ENCODE data around the gene DIP2C. TPM values are rescaled to one million over a fixed set of nuclear protein-coding genes. Genes with fewer than 3 reads are reported as not detected.
"Not testable (repeated sequence)": the region's sequence is repeated elsewhere in the genome, so short reads cannot be mapped to it uniquely, and the experiment has no call there.

DIP2C gene
- polyA plus RNA-seq, 2 donors, result 2.2 to 2.7 TPM

DNA sequence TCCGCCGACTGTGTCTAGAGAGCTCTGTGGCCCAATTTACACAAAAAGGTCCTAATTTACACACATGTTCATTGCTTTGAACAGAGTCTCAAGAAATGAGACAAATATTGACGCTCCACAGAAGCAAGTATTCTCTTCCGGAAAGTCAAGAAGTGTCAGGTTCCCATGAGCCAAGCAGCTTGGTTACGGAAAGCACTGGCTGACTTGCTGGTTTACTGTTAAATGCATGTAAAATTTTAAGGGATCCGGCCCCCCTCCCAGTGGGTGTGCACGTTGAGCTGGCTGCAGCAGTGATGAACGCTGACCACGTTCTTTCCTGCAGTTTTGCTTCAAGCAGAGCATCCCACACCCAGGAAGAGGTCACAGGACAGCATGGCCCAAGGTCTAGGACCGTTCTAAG is 76.8 kb downstream of the DIP2C start:
- no peaks in the 10 kb centered on the region for H3K27me3 ChIP-seq (ENCODE audit: control insufficient read depth in 1 of 2, insufficient read depth in 2 of 2, low read length in 2 of 2)
- H3K4me1 ChIP-seq (ENCODE audit: control insufficient read depth in 2 of 2, insufficient read depth in 2 of 2, low read length in 1 of 2), result peaks cover 14 to 24% of the 10 kb centered on the region in 2 donors
- H3K27ac ChIP-seq (ENCODE audit: low read depth in 2 of 2, low read length in 1 of 2), result peak overlapping the region in 1 of 2 donors; percentile 42
- 45 to 52% methylated on average over 10 of the region's 10 CpGs for WGBS, 2 donors
- H3K4me3 ChIP-seq (ENCODE audit: low read depth in 1 of 2, low read length in 2 of 2), result no peak overlapping the region
- no peaks in the 10 kb centered on the region for H3K9me3 ChIP-seq (ENCODE audit: control insufficient read depth in 2 of 2, insufficient read depth in 1 of 2, low read depth in 1 of 2, low read length in 1 of 2)
- no peaks in the 10 kb centered on the region for H3K36me3 ChIP-seq (ENCODE audit: control insufficient read depth in 2 of 2, insufficient read depth in 2 of 2, low read length in 1 of 2)

DNA sequence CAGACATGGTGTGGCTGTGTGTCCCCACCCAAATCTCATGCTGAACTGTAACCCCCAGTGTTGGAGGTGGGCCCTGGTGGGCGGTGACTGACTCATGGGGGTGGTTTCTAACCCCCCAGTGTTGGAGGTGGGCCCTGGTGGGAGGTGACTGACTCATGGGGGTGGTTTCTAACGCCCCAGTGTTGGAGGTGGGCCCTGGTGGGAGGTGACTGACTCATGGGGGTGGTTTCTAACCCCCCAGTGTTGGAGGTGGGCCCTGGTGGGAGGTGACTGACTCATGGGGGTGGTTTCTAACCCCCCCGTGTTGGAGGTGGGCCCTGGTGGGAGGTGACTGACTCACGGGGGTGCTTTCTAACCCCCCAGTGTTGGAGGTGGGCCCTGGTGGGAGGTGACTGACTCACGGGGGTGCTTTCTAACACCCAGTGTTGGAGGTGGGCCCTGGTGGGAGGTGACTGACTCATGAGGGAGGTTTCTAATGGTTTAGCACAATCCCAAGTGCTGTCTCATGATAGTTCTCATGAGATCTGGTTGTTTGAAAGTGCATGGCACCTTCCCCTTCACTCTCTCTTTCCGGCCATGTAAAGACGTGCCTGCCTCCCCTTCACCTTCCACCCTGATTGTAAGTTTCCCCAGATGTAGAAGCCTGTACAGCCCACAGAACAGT is 78.7 kb downstream of the DIP2C start:
- WGBS, 2 donors, result 59 to 76% methylated on average over 7 of the region's 7 CpGs
- not testable (repeated sequence) for H3K27ac ChIP-seq (ENCODE audit: low read depth in 2 of 2, low read length in 1 of 2); H3K4me3 ChIP-seq (ENCODE audit: low read depth in 1 of 2, low read length in 2 of 2); H3K9me3 ChIP-seq (ENCODE audit: control insufficient read depth in 2 of 2, insufficient read depth in 1 of 2, low read depth in 1 of 2, low read length in 1 of 2); H3K36me3 ChIP-seq (ENCODE audit: control insufficient read depth in 2 of 2, insufficient read depth in 2 of 2, low read length in 1 of 2); H3K27me3 ChIP-seq (ENCODE audit: control insufficient read depth in 1 of 2, insufficient read depth in 2 of 2, low read length in 2 of 2)
- peaks cover 19 to 23% of the 10 kb centered on the region in 2 donors for H3K4me1 ChIP-seq (ENCODE audit: control insufficient read depth in 2 of 2, insufficient read depth in 2 of 2, low read length in 1 of 2)

DNA sequence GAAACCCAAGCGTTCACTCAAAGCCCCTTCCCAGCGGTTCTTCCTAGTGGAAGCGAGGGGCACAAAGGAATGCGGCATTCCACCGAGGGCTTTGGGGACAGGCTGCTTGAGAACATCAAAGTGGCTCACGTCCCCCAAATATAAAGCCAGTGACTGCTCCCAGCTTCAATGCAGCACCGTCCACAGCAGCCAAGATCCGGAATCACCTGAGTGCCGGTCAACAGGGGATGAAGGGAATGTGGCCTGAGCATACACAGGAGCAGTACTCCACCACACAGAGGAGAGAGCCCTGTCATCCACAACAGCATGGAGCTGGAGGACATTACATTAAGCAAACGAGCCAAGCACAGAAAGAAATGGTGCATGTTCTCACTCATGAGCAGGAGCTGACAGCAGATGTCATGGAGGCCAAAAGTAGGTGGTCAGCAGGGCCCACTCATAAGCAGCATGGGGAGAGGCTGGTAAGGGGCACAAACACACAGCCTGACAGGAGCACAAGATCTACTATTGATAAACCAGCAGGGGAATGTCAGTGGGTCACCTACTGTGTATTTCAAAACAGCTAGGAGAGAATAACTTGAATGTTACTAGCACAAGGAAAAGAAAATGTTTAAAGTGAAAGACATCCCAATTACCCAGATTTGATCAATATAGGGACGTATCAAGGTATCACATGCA is 79.5 kb downstream of the DIP2C start:
- no peaks in the 10 kb centered on the region for H3K36me3 ChIP-seq (ENCODE audit: control insufficient read depth in 2 of 2, insufficient read depth in 2 of 2, low read length in 1 of 2)
- H3K4me1 ChIP-seq (ENCODE audit: control insufficient read depth in 2 of 2, insufficient read depth in 2 of 2, low read length in 1 of 2), result peaks cover 15 to 19% of the 10 kb centered on the region in 2 donors

DNA sequence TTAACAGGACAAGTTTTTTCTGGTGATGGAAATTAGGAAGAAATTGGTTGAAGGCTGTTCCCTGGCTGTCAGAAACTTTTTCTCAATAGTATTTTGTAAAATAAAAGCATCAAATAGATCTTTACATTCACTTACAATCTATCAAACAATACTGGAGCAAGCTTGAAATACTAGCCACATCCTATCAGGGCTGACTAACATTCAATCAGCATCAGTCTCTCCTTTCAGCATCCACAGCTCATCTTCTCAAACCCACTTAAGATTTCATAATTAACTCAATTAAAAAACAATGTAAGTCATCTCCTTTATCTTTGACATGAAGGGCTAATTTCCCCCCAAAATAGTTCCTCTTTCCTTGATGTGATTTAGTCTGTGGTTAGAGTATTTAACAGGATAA is 80.2 kb downstream of the DIP2C start:
- no peak overlapping the region for H3K4me3 ChIP-seq (ENCODE audit: low read depth in 1 of 2, low read length in 2 of 2)
- peaks cover 9 to 12% of the 10 kb centered on the region in 2 donors for H3K4me1 ChIP-seq (ENCODE audit: control insufficient read depth in 2 of 2, insufficient read depth in 2 of 2, low read length in 1 of 2)
- no peaks in the 10 kb centered on the region for H3K27me3 ChIP-seq (ENCODE audit: control insufficient read depth in 1 of 2, insufficient read depth in 2 of 2, low read length in 2 of 2)
- no peaks in the 10 kb centered on the region for H3K36me3 ChIP-seq (ENCODE audit: control insufficient read depth in 2 of 2, insufficient read depth in 2 of 2, low read length in 1 of 2)
- no peaks in the 10 kb centered on the region for H3K9me3 ChIP-seq (ENCODE audit: control insufficient read depth in 2 of 2, insufficient read depth in 1 of 2, low read depth in 1 of 2, low read length in 1 of 2)
- H3K27ac ChIP-seq (ENCODE audit: low read depth in 2 of 2, low read length in 1 of 2), result no peak overlapping the region

More for the DNA sequence above, 79.5 kb downstream of the DIP2C start:
- Histone ChIP-seq H3K27ac (ENCODE audit: low read depth in 2 of 2, low read length in 1 of 2) (peak overlapping the region in 1 of 2 donors; percentile 40), H3K27me3 (ENCODE audit: control insufficient read depth in 1 of 2, insufficient read depth in 2 of 2, low read length in 2 of 2) (no peaks in the 10 kb centered on the region), H3K4me3 (ENCODE audit: low read depth in 1 of 2, low read length in 2 of 2) (no peak overlapping the region), H3K9me3 (ENCODE audit: control insufficient read depth in 2 of 2, insufficient read depth in 1 of 2, low read depth in 1 of 2, low read length in 1 of 2) (no peaks in the 10 kb centered on the region)
- WGBS, 2 donors, result 76 to 82% methylated on average over 11 of the region's 11 CpGs

DNA sequence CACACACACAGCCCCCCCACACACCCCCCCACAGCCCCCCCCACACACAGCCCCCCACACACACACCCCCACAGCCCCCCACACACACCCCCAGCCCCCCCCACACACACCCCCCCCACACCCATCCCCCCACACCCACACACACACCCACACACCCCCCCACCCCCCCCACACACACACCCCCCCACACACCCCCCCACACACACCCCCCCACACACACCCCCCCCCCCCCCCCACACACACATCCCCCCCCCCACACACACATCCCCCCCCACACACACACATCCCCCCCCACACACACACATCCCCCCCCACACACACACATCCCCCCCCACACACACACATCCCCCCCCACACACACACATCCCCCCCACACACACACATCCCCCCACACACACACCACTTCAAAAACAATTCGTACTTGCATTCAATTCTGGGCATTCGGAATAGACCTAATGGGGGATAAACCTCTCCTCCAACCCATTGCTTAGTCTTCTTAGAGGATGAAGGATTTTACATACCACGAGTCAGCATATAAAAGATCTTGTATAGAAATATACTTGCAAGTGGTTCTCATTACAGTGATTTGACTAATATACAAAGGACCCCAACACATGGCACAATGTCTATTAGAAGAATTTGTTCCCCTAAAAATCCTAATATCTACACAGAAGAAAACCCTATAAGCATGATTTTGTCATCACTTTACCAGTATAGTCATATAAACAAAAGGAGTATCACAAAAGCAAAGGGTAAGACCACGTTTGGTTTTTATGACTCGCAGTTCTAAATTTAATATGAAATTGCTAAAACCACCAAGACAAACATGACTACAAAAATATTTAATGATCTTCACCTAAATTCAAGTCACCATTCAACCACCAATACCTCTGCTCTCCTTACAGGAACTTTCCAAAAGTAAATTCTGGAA is 80.9 kb downstream of the DIP2C start:
- Histone ChIP-seq H3K4me1 (ENCODE audit: control insufficient read depth in 2 of 2, insufficient read depth in 2 of 2, low read length in 1 of 2) (peaks cover 6% of the 10 kb centered on the region in 2 donors), H3K27ac (ENCODE audit: low read depth in 2 of 2, low read length in 1 of 2) (no peak overlapping the region), H3K9me3 (ENCODE audit: control insufficient read depth in 2 of 2, insufficient read depth in 1 of 2, low read depth in 1 of 2, low read length in 1 of 2) (no peaks in the 10 kb centered on the region), H3K36me3 (ENCODE audit: control insufficient read depth in 2 of 2, insufficient read depth in 2 of 2, low read length in 1 of 2) (no peaks in the 10 kb centered on the region), H3K27me3 (ENCODE audit: control insufficient read depth in 1 of 2, insufficient read depth in 2 of 2, low read length in 2 of 2) (no peaks in the 10 kb centered on the region), H3K4me3 (ENCODE audit: low read depth in 1 of 2, low read length in 2 of 2) (no peak overlapping the region)
- 49 to 55% methylated on average over 5 of the region's 5 CpGs for WGBS, 2 donors

DNA sequence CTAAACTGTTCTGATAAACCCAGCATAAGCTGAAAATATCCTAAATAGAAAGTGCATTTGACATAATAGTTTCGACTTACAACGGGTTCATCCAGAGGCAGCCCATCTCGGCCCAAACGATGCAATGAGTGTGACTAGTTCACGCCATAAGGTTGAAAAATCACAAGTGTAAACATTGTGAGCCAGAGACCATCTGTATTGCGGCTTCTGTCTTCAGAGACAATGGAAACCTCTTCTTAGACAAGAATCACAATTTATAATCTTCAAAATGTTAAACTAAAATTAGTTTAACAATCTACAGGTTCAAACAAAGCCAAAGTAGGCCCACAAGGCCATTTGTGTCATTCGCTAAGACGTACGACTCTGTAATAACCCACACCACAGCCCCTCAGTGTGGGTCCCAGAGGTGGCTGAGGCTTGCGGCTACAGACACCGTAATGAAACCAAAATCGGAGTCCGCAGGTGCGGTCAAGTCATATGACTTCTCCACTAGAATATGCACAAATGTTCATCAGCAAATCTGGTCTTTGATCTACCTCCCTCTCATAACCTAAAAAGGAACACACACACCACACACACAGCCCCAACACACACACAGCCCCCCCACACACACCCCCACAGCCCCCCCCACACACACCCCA is 81.8 kb downstream of the DIP2C start:
- Histone ChIP-seq H3K27me3 (ENCODE audit: control insufficient read depth in 1 of 2, insufficient read depth in 2 of 2, low read length in 2 of 2) (no peaks in the 10 kb centered on the region), H3K9me3 (ENCODE audit: control insufficient read depth in 2 of 2, insufficient read depth in 1 of 2, low read depth in 1 of 2, low read length in 1 of 2) (no peaks in the 10 kb centered on the region), H3K27ac (ENCODE audit: low read depth in 2 of 2, low read length in 1 of 2) (peak overlapping the region in 1 of 2 donors; percentile 21), H3K36me3 (ENCODE audit: control insufficient read depth in 2 of 2, insufficient read depth in 2 of 2, low read length in 1 of 2) (no peaks in the 10 kb centered on the region), H3K4me3 (ENCODE audit: low read depth in 1 of 2, low read length in 2 of 2) (no peak overlapping the region), H3K4me1 (ENCODE audit: control insufficient read depth in 2 of 2, insufficient read depth in 2 of 2, low read length in 1 of 2) (peaks cover 2 to 6% of the 10 kb centered on the region in 2 donors)
- WGBS, 2 donors, result 85 to 88% methylated on average over 14 of the region's 14 CpGs

DNA sequence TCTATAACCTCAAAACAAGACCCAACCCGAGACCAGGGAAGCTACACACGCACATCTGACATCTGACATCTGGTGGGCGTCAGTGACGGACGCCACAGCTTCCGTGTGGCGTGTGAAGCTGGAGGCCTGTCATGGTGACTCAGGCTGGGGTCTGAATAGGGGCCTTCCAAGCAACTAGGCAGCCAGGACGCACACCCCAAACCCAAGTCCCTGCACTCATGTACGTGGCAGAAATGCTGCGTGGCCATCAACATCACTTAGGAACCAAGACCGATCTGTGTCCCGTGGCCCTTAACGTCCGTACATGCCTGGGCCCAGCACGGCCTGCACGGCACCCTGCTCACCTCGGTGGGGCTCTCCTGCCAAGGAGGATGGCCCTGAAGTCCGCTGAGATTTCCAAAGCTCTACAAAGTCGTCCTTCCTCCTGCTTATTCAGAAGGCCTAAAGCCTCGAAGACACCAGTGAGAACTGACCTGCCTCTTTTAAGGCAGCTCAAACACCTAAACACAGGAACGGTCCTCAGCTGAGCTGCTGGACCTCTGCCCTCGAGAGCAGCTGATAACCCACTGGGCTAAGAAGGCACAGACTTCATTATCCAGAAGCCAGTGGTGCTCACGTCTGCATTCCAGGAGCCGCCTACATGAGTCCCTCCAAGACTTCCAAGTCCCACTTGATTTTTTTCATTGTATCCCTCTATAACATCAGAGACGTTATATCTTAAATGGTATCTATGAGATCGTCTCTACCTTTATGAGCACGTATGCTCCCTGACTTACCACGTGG is 82.5 kb downstream of the DIP2C start:
- no peak overlapping the region for H3K27ac ChIP-seq (ENCODE audit: low read depth in 2 of 2, low read length in 1 of 2)
- 90% methylated on average over 28 of the region's 28 CpGs for WGBS, 2 donors
- no peaks in the 10 kb centered on the region for H3K9me3 ChIP-seq (ENCODE audit: control insufficient read depth in 2 of 2, insufficient read depth in 1 of 2, low read depth in 1 of 2, low read length in 1 of 2)
- H3K36me3 ChIP-seq (ENCODE audit: control insufficient read depth in 2 of 2, insufficient read depth in 2 of 2, low read length in 1 of 2), result no peaks in the 10 kb centered on the region
- peaks cover 0 to 6% of the 10 kb centered on the region in 2 donors for H3K4me1 ChIP-seq (ENCODE audit: control insufficient read depth in 2 of 2, insufficient read depth in 2 of 2, low read length in 1 of 2)
- H3K27me3 ChIP-seq (ENCODE audit: control insufficient read depth in 1 of 2, insufficient read depth in 2 of 2, low read length in 2 of 2), result no peaks in the 10 kb centered on the region
- no peak overlapping the region for H3K4me3 ChIP-seq (ENCODE audit: low read depth in 1 of 2, low read length in 2 of 2)

DNA sequence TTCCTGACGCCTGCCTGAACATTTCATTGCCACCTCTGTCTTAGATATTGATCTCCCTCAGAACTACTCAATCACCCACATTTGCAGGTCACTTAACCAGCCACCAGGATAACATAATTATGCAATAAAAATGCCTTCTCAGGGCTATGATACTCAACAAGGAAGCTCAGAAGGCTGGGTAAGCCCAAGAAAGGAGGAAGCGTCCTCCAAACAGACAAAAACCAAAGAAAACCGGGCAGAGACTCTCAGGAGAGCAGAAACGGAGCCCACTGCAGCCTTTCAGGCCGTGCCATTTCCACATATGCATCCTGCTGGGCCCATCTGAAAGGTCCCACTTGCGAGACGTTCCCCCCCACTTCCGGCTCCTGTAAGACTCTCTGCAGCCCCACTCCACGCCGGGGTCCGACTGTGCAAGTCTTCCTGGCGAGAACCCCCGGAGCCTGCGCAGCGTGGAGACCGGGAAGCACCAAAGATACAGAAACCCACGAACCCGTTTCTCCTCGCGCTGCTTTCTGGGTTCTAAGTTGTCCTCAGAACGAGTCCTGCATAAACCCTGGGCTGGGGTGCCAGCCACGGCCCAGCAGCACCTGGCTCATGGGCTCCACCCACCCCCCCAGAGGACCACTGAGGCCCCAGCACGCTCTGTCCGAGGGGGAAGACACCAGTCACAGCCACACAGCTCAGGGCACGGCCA is 83.7 kb downstream of the DIP2C start:
- whole genome bisulfite sequencing, 2 donors, result 87 to 90% methylated on average over 25 of the region's 25 CpGs
- Histone ChIP-seq H3K4me1 (ENCODE audit: control insufficient read depth in 2 of 2, insufficient read depth in 2 of 2, low read length in 1 of 2) (peaks cover 0 to 6% of the 10 kb centered on the region in 2 donors), H3K4me3 (ENCODE audit: low read depth in 1 of 2, low read length in 2 of 2) (no peak overlapping the region), H3K27me3 (ENCODE audit: control insufficient read depth in 1 of 2, insufficient read depth in 2 of 2, low read length in 2 of 2) (no peaks in the 10 kb centered on the region), H3K36me3 (ENCODE audit: control insufficient read depth in 2 of 2, insufficient read depth in 2 of 2, low read length in 1 of 2) (no peaks in the 10 kb centered on the region), H3K9me3 (ENCODE audit: control insufficient read depth in 2 of 2, insufficient read depth in 1 of 2, low read depth in 1 of 2, low read length in 1 of 2) (no peaks in the 10 kb centered on the region), H3K27ac (ENCODE audit: low read depth in 2 of 2, low read length in 1 of 2) (no peak overlapping the region)

Data from esophagus (tissue), 2 donors.